Central memory CD4-positive, alpha-beta T cell (primary cell): ENCODE results near the gene ETV2.
"Not testable (repeated sequence)": the region's sequence is repeated elsewhere in the genome, so short reads cannot be mapped to it uniquely, and the experiment has no call there.

Experiments used
- DNase-seq: peaks from one replicate; pipeline ENCODE4 v3.0.0; 2022

ETV2 gene

GRCh38 chr19:35628565-35629331, 12.8 kb upstream of the ETV2 start, which contains the start of gene RBM42:
TSS of gene RBM42 (plus strand) at chr19:35629036. CDS start at chr19:35629154, 118 bp downstream.
- DNase-seq = peak; percentile 97

GRCh38 chr19:35629332-35629633, 12.3 kb upstream of the ETV2 start:
- DNase-seq = no peak

- DNase-seq = no peak
Observed at GRCh38 chr19:35633727-35634440, 7.7 kb upstream of the ETV2 start.

- DNase-seq = no peak
Observed at GRCh38 chr19:35636651-35637050, 4.9 kb upstream of the ETV2 start.

GRCh38 chr19:35637165-35637564, 4.4 kb upstream of the ETV2 start:
- DNase-seq = no peak

GRCh38 chr19:35639321-35639639, 2.3 kb upstream of the ETV2 start:
- DNase-seq = no peak

- no peak for DNase-seq
Observed at GRCh38 chr19:35639863-35640262, 1.7 kb upstream of the ETV2 start.

GRCh38 chr19:35642312-35642711, 767 bp downstream of the ETV2 start:
- DNase-seq = no peak

GRCh38 chr19:35642798-35643254, 1.3 kb downstream of the ETV2 start:
- DNase-seq = no peak

GRCh38 chr19:35643255-35644205, 2.0 kb downstream of the ETV2 start:
- peak; percentile 78 for DNase-seq

GRCh38 chr19:35644206-35644986, 2.9 kb downstream of the ETV2 start:
- DNase-seq = peak; percentile 92

- peak; percentile 52 for DNase-seq
Observed at GRCh38 chr19:35644987-35645679, 3.6 kb downstream of the ETV2 start.

- no peak for DNase-seq
Observed at GRCh38 chr19:35645680-35646511, 4.4 kb downstream of the ETV2 start.

GRCh38 chr19:35648017-35648961, 6.7 kb downstream of the ETV2 start, which contains the start of gene COX6B1:
TSS of gene COX6B1 (plus strand) at chr19:35648323. CDS start at chr19:35651244, 2,921 bp downstream.
- DNase-seq = peak; percentile 93

GRCh38 chr19:35650581-35650980, 9.0 kb downstream of the ETV2 start:
- no peak for DNase-seq

- DNase-seq = not testable (repeated sequence)
Observed at GRCh38 chr19:35654828-35655227, 13.3 kb downstream of the ETV2 start.

GRCh38 chr19:35655600-35655999, 14.1 kb downstream of the ETV2 start:
- no peak for DNase-seq

- DNase-seq = no peak
Observed at GRCh38 chr19:35656700-35657099, 15.2 kb downstream of the ETV2 start.

GRCh38 chr19:35657904-35658700, 16.6 kb downstream of the ETV2 start:
- no peak for DNase-seq
